Ishikawa (cell line): Measurements from ENCODE around the gene ICA1.

Experiments used
- CEBPB ChIP-seq: IDR thresholded peaks from 2 replicates; pipeline ENCODE4 v1.6.1; 2012
- CREB1 ChIP-seq: IDR thresholded peaks from 2 replicates; pipeline ENCODE4 v1.6.1; 2012; ENCODE audit warnings: low read depth
- EGR1 ChIP-seq: IDR thresholded peaks from 2 replicates; pipeline ENCODE4 v1.6.1; 2012
- EP300 ChIP-seq: IDR thresholded peaks from 2 replicates; pipeline ENCODE4 v1.6.1; 2012; ENCODE audit warnings: borderline replicate concordance
- FOXM1 ChIP-seq: IDR thresholded peaks from 2 replicates; pipeline ENCODE4 v1.6.1; 2012; ENCODE audit warnings: low read depth, borderline replicate concordance
- MAX ChIP-seq: IDR thresholded peaks from 2 replicates; pipeline ENCODE4 v1.6.1; 2012
- NFIC ChIP-seq: IDR thresholded peaks from 2 replicates; pipeline ENCODE4 v1.6.1; 2012
- RAD21 ChIP-seq: IDR thresholded peaks from 2 replicates; pipeline ENCODE4 v1.6.1; 2012; ENCODE audit warnings: low read depth
- REST ChIP-seq: IDR thresholded peaks from 2 replicates; pipeline ENCODE4 v1.6.1; 2012; ENCODE audit warnings: low read depth, mild to moderate bottlenecking
- TAF1 ChIP-seq: IDR thresholded peaks from 2 replicates; pipeline ENCODE4 v1.6.1; 2012; ENCODE audit warnings: low read depth, mild to moderate bottlenecking
- TCF12 ChIP-seq: IDR thresholded peaks from 2 replicates; pipeline ENCODE4 v1.6.1; 2012; ENCODE audit warnings: low read depth
- TEAD4 ChIP-seq: IDR thresholded peaks from 2 replicates; pipeline ENCODE4 v1.6.1; 2012
- USF1 ChIP-seq: IDR thresholded peaks from 2 replicates; pipeline ENCODE4 v1.6.1; 2012
- YY1 ChIP-seq: IDR thresholded peaks from 2 replicates; pipeline ENCODE4 v1.6.1; 2012; ENCODE audit warnings: low read depth
- ZBTB7A ChIP-seq: IDR thresholded peaks from 2 replicates; pipeline ENCODE4 v1.6.1; 2012; ENCODE audit warnings: low read depth

The ICA1 gene

GRCh38 chr7:8155836-8156235 lies 106.1 kb downstream of the ICA1 start:
- TF ChIP-seq TCF12 (no peak), YY1 (no peak), TAF1 (no peak), EGR1 (no peak), NFIC (no peak)

- TF ChIP-seq TAF1 (no peak), FOXM1 (no peak), USF1 (no peak), ZBTB7A (no peak), RAD21 (no peak)
Observed at GRCh38 chr7:8154272-8154671, 107.7 kb downstream of the ICA1 start.

- TF ChIP-seq RAD21 (no peak), ZBTB7A (no peak), YY1 (no peak), NFIC (no peak)
Observed at GRCh38 chr7:8152489-8153192, 109.3 kb downstream of the ICA1 start.

GRCh38 chr7:8151161-8151725 lies 110.7 kb downstream of the ICA1 start:
- TF ChIP-seq RAD21, result no peak
- no peak for TF ChIP-seq TAF1
- TF ChIP-seq USF1, result no peak
- no peak for TF ChIP-seq CEBPB
- no peak for TF ChIP-seq TCF12
- no peak for TF ChIP-seq NFIC
- TF ChIP-seq EGR1, result no peak
- TF ChIP-seq TEAD4, result no peak
- no peak for TF ChIP-seq FOXM1
- no peak for TF ChIP-seq REST
- TF ChIP-seq YY1, result no peak

- TF ChIP-seq REST (no peak), FOXM1 (no peak), USF1 (no peak), CREB1 (no peak), TEAD4 (no peak), TAF1 (no peak), NFIC (no peak), EP300 (no peak), ZBTB7A (no peak)
Observed at GRCh38 chr7:8149222-8149621, 112.7 kb downstream of the ICA1 start.

- TF ChIP-seq ZBTB7A, result no peak
- TF ChIP-seq YY1, result no peak
- no peak for TF ChIP-seq REST
- no peak for TF ChIP-seq TAF1
- TF ChIP-seq RAD21, result no peak
- TF ChIP-seq USF1, result no peak
- TF ChIP-seq FOXM1, result no peak
- TF ChIP-seq CEBPB, result no peak
- no peak for TF ChIP-seq CREB1
- TF ChIP-seq MAX, result no peak
- no peak for TF ChIP-seq EP300
Observed at GRCh38 chr7:8147760-8148463, 114.1 kb downstream of the ICA1 start.
